ENCODE results near the gene RAB11FIP2. TPM values are rescaled to one million over a fixed set of nuclear protein-coding genes. Genes with fewer than 3 reads are reported as not detected.
"Not testable (repeated sequence)": the region's sequence is repeated elsewhere in the genome, so short reads cannot be mapped to it uniquely, and the experiment has no call there.

The RAB11FIP2 gene, protein sequence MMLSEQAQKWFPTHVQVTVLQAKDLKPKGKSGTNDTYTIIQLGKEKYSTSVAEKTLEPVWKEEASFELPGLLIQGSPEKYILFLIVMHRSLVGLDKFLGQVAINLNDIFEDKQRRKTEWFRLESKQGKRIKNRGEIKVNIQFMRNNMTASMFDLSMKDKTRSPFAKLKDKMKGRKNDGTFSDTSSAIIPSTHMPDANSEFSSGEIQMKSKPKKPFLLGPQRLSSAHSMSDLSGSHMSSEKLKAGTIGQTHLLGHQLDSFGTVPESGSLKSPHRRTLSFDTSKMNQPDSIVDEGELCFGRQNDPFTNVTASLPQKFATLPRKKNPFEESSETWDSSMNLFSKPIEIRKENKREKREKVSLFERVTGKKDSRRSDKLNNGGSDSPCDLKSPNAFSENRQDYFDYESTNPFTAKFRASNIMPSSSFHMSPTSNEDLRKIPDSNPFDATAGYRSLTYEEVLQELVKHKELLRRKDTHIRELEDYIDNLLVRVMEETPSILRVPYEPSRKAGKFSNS
- polyA plus RNA-seq: 10 to 100 TPM in 1 of 3 donors, 1 to 10 TPM in 2; 3.2 to 10.4 (median 5.2) TPM

DNA sequence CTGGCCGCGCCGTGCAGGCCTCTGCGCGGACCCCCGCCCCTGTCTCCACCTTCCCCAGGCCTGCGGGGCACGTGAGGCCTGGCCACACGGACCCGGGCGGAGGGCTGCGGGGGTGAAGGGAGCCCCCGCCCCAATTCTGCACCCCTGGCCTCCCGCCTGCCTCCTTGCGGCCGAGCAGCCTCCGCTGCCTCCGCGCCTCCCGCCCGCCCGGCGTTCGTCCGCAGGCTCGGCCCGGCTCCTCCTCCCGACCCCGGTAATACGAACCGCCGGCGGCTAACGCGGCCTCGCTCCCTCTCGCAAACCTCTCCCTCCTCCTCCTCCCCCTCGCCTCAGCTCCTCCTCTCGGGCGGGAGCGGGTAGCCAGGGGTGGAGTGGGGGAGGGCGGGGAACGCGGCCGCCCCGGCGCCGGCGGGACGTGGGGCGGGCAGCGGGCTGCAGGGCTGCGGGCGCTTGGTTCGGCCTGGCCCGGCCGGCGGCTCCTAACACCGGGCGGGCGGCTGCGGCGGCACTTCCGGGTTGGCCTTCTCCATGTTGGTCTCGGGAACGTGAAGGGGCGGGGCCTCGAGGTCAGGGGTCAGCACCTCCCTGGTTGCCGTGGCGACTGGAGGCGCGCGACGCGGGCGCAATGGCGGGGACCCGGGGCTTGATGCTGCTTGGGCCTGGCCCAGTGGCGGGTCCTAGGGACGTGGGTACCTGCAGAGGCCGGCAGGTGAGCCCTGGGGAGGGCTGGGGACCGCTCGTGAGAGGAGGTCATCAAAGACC, at the start of gene RAB11FIP2:
Gene RAB11FIP2 (minus strand): TSS at position 547 of the 762 bp plus-strand sequence. CDS start 778 bp downstream, outside the sequence.
- Mint-ChIP-seq H3K27ac (peak within 1 kb of the TSS; percentile 79 to 91 (median 88)), H3K9me3 (no peaks in the 10 kb centered on the region), H3K4me1 (peaks cover 19 to 41% of the 10 kb centered on the region in 2 donors), H3K4me3 (peak within 1 kb of the TSS; percentile 85 to 93 (median 92)), H3K27me3 (ENCODE audit: low read depth in 3 of 3) (peaks cover 0 to 11% (median 3%) of the 10 kb centered on the region in 3 donors), H3K36me3 (no peaks in the 10 kb centered on the region)
- DNase-seq: peak; percentile 95 to 96 (median 95)

DNA sequence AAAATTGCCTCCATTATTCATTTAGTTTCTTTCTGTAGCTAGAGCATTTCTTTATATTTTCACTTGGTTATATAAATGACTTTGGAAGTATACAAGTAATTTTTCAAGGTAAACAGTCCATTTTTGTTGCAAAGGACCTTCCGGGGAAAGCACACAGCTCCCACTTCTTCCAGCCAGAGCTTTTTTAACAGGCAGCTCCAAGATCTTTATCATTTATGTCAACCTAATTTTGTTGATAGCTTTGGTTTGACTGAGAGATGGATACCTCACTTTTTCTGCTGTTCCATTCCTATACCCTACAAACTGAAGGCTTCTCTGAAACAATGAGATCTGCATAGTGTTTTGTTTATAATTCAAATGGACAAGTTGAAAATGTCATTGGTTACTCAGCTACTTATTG, 49.3 kb upstream of the RAB11FIP2 start:
- no peak for DNase-seq
- Mint-ChIP-seq H3K27ac (no peak overlapping the region), H3K9me3 (peaks cover 0 to 6% (median 0%) of the 10 kb centered on the region in 6 donors), H3K4me3 (no peak overlapping the region), H3K36me3 (no peaks in the 10 kb centered on the region), H3K27me3 (ENCODE audit: low read depth in 3 of 3) (peaks cover 3 to 6% (median 5%) of the 10 kb centered on the region in 3 donors), H3K4me1 (no peaks in the 10 kb centered on the region)

DNA sequence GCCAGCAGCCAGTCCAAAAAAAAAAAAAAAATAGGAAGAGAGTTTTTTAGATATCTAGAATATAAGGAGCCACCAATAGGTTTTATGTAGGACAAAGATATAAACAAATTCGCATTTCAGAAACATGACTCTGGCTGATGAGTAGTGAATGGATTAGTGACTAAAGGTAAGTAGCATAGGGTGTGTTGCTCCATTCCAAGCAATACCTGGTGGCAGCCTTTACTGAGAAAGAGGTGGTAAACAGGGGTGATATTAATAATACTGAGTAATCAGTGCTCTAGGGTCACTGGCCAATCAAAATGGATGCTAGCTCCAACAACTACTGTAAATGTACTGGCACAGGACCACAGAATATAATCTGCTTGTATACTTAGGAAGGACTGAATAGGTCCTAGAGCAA, 45.5 kb upstream of the RAB11FIP2 start:
- peaks cover 1 to 5% (median 5%) of the 10 kb centered on the region in 3 donors for H3K27me3 Mint-ChIP-seq (ENCODE audit: low read depth in 3 of 3)
- peaks cover 0 to 6% (median 0%) of the 10 kb centered on the region in 6 donors for H3K9me3 Mint-ChIP-seq
- no peak overlapping the region for H3K27ac Mint-ChIP-seq
- H3K4me3 Mint-ChIP-seq: no peak overlapping the region
- H3K4me1 Mint-ChIP-seq: no peaks in the 10 kb centered on the region
- no peak for DNase-seq
- no peaks in the 10 kb centered on the region for H3K36me3 Mint-ChIP-seq

DNA sequence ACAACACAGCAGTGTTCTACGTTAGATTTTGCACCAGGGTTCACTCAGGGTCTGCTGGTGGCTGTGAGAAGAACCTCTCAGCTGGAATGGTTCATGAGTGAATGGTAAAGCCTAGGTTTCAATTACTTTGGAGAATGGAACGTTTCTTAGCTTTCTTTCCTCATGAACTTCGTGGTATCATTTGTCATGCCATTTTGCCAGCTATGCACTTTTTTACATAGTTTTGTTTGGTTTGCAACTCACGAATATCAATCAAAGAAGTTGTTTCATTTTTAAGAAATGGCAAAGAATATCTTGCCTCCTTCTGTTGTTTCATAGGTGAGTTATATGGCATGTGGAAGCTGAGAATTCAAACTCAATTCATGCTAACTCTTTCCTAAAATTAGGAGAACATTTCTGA, 34.1 kb upstream of the RAB11FIP2 start:
- H3K27me3 Mint-ChIP-seq (ENCODE audit: low read depth in 3 of 3): peaks cover 2 to 9% (median 2%) of the 10 kb centered on the region in 3 donors
- H3K4me3 Mint-ChIP-seq: no peak overlapping the region
- H3K27ac Mint-ChIP-seq: no peak overlapping the region
- peaks cover 0 to 4% (median 0%) of the 10 kb centered on the region in 3 donors for H3K36me3 Mint-ChIP-seq
- no peaks in the 10 kb centered on the region for H3K4me1 Mint-ChIP-seq
- H3K9me3 Mint-ChIP-seq: peaks cover 0 to 7% (median 0%) of the 10 kb centered on the region in 6 donors
- no peak for DNase-seq

DNA sequence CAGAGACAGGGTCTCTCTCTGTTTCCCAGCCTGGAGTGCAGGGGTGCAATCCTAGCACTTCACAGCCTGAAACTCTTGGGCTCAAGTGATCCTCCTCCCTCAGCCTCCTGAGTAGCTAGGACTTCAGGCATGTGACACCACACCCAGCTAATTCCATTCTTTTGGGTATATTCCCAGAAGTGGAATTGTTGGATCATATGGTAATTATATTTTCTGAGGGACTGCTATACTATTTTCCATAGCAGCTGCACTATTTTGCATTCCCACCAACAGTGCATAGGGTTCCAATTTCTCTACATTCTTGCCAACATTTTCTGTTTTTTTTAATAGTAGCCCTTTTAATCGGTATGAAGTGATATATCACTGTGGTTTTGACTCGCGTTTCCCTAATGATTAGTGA, 30.0 kb upstream of the RAB11FIP2 start:
- peaks cover 2 to 4% (median 2%) of the 10 kb centered on the region in 3 donors for H3K27me3 Mint-ChIP-seq (ENCODE audit: low read depth in 3 of 3)
- no peaks in the 10 kb centered on the region for H3K4me1 Mint-ChIP-seq
- no peak overlapping the region for H3K4me3 Mint-ChIP-seq
- no peak overlapping the region for H3K27ac Mint-ChIP-seq
- no peaks in the 10 kb centered on the region for H3K36me3 Mint-ChIP-seq
- H3K9me3 Mint-ChIP-seq: no peaks in the 10 kb centered on the region
- no peak for DNase-seq

DNA sequence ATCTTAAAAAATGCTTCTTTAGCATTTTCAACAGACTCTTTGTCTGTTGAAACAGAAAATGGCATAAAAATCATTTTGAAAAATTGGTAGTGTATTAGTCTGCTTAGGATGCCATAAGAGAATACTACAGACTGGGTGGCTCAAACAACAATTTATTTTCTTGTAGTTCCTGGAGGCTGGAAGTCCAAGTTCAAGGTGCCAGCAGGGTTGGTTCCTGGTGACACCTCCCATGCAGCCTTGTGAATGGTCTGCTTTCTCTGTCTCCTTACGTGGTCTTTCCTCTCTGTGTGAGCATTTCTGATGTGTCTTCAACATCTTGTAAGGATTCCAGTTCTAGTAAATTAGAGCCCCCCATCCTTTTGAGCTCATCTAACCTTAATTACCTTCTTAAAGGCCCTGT, 26.1 kb upstream of the RAB11FIP2 start:
- Mint-ChIP-seq H3K27me3 (ENCODE audit: low read depth in 3 of 3) (peaks cover 2 to 10% (median 9%) of the 10 kb centered on the region in 3 donors), H3K4me3 (no peak overlapping the region), H3K9me3 (peaks cover 0 to 3% (median 0%) of the 10 kb centered on the region in 6 donors), H3K4me1 (no peaks in the 10 kb centered on the region), H3K36me3 (no peaks in the 10 kb centered on the region), H3K27ac (no peak overlapping the region)
- no peak for DNase-seq

DNA sequence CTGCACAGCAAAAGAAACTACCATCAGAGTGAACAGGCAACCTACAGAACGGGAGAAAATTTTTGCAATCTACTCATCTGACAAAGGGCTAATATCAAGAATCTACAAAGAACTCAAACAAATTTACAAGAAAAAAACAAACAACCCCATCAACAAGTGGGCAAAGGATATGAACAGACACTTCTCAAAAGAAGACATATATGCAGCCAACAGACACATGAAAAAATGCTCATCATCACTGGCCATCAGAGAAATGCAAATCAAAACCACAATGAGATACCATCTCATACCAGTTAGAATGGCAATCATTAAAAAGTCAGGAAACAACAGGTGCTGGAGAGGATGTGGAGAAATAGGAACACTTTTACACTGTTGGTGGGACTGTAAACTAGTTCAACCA, 20.6 kb upstream of the RAB11FIP2 start:
- H3K4me3 Mint-ChIP-seq, H3K4me1 Mint-ChIP-seq, H3K36me3 Mint-ChIP-seq, H3K9me3 Mint-ChIP-seq, DNase-seq, H3K27ac Mint-ChIP-seq: not testable (repeated sequence)
- H3K27me3 Mint-ChIP-seq (ENCODE audit: low read depth in 3 of 3): peaks cover 3 to 20% (median 15%) of the 10 kb centered on the region in 3 donors

DNA sequence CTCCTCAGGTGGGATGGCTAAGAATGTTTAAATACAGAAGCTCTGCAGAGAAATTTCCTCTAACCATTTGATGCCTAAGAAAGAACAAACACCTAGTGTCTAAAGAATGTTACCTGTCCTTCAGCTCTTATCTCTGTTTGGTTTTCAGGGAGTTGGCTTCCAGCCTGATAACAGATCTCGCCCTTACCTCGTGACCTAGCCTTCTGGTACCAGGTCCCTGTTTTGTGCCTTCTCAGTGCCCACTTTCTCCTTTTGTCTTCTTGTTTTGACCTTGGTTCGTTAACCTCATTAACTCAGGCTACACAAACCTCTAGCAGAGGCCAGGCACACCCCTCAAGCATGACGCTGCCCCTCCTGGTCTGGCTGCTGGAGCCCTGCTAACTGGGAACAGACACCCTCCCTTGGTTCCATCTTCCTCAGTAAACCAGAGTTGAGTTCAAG, 16.1 kb upstream of the RAB11FIP2 start:
- no peaks in the 10 kb centered on the region for H3K36me3 Mint-ChIP-seq
- peaks cover 0 to 2% (median 0%) of the 10 kb centered on the region in 6 donors for H3K9me3 Mint-ChIP-seq
- H3K4me1 Mint-ChIP-seq: no peaks in the 10 kb centered on the region
- no peak overlapping the region for H3K27ac Mint-ChIP-seq
- no peak overlapping the region for H3K4me3 Mint-ChIP-seq
- H3K27me3 Mint-ChIP-seq (ENCODE audit: low read depth in 3 of 3): peaks cover 5 to 18% (median 10%) of the 10 kb centered on the region in 3 donors
- DNase-seq: no peak

DNA sequence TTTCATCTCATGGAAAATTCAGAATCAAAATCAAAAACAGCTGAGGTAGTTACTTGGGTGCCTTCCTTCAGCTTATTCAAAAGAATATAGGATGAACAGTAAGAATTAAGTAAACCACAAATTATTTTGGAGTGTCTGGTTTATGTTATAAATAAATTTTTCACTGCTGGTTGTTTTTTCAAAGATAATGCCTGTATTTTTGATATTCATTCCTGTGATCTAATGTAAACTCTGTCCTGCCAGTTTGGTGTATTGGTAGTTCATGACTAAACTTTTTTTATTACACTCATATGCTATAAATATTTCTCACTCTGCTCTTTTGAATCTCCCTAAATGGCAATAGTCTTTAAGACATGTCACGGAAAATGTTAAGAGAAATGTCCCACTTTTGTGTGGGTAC, 11.6 kb upstream of the RAB11FIP2 start:
- Mint-ChIP-seq H3K27me3 (ENCODE audit: low read depth in 3 of 3) (peaks cover 2 to 9% (median 2%) of the 10 kb centered on the region in 3 donors), H3K4me1 (no peaks in the 10 kb centered on the region), H3K4me3 (no peak overlapping the region), H3K27ac (no peak overlapping the region), H3K36me3 (no peaks in the 10 kb centered on the region), H3K9me3 (peaks cover 0 to 2% (median 0%) of the 10 kb centered on the region in 6 donors)
- DNase-seq: no peak

DNA sequence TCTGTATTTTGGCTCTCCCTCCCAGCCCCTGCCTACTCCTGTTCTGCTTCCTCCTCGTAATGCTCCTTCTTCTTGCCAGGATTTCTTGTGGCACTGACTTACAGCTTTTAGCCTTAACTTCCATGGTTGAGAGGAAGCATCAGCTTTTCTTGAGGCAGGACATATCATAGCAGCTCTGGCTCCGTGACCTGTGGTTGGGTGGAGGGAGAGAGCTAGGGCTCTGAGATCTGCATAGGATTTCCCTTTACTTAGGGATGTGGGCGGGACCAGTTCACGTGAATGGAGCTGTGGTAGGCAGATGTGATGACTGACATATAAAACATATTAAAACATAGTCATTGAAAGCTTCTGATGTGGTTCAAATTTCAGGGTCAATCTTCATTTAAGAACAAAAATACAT, 10.6 kb upstream of the RAB11FIP2 start:
- H3K4me3 Mint-ChIP-seq: no peak overlapping the region
- peaks cover 2 to 9% (median 2%) of the 10 kb centered on the region in 3 donors for H3K27me3 Mint-ChIP-seq (ENCODE audit: low read depth in 3 of 3)
- peaks cover 0 to 2% (median 0%) of the 10 kb centered on the region in 6 donors for H3K9me3 Mint-ChIP-seq
- no peaks in the 10 kb centered on the region for H3K4me1 Mint-ChIP-seq
- no peak for DNase-seq
- H3K36me3 Mint-ChIP-seq: no peaks in the 10 kb centered on the region
- H3K27ac Mint-ChIP-seq: no peak overlapping the region

DNA sequence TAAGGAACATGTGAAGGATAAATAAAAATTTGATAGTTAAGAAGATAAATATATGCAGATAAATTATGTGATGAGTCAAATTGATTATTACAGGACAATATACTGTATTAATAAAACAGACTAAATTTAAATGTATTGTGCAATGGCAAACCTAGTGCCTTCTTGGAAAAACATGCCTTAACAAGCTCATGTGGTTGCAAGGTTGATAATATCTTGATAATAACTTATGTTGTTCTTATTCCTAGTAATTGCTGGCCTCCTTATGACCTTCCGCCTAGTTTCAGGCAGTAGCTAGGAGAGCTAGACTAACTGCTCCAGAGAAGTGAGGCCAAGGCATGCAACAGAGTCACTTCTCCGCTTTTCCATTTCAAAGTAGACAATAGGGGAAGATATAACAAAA, 7.6 kb upstream of the RAB11FIP2 start:
- Mint-ChIP-seq H3K27me3 (ENCODE audit: low read depth in 3 of 3) (peaks cover 0 to 8% (median 0%) of the 10 kb centered on the region in 3 donors), H3K4me3 (no peak overlapping the region)

DNA sequence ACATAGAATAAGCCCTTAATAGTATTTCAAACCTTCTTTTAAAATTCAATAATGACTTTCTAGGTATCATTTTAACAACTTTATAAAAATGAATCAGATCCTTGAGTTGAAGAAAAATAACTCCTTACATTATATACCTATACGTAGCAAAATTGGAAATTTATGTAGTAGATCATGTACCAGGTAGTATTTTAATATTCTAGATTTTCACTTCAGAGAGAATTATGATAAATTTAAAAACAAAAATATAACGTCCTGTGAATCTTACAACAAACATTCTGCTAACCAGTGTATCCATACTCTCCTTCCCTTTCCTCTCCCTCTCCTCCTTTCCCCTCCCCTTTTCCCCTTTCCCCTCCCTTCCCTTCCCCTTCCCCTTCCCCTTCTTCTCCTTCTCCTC, 6.1 kb upstream of the RAB11FIP2 start:
- Mint-ChIP-seq H3K4me1 (no peaks in the 10 kb centered on the region), H3K36me3 (no peaks in the 10 kb centered on the region), H3K9me3 (no peaks in the 10 kb centered on the region), H3K27me3 (ENCODE audit: low read depth in 3 of 3) (peaks cover 0 to 8% (median 0%) of the 10 kb centered on the region in 3 donors), H3K27ac (no peak overlapping the region), H3K4me3 (no peak overlapping the region)
- no peak for DNase-seq

More for the DNA sequence above, 7.6 kb upstream of the RAB11FIP2 start:
- DNase-seq: no peak
- Mint-ChIP-seq H3K4me1 (no peaks in the 10 kb centered on the region), H3K9me3 (peaks cover 0 to under 1% (median 0%) of the 10 kb centered on the region in 6 donors), H3K27ac (no peak overlapping the region), H3K36me3 (no peaks in the 10 kb centered on the region)

DNA sequence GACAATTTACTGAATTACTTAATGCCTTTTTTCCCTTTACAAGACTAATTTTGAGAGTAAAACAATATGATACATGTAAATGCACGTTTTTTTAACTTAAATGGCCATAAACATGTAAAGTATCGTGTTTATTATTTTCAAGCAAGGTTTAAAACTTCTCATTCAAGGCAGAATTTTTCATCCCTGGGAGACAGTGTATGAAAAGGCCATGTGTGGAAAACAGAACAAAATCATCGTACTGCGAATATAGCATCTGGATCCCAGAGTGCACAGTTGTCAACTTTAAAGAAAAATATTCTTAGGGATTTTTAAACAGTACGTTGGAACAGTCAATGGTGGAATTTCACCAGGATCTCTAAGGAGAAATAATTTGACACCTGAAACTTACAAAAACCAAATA, 1.1 kb upstream of the RAB11FIP2 start:
- H3K27ac Mint-ChIP-seq: peak overlapping the region in 5 of 6 donors; percentile 8 to 76 (median 66)
- H3K36me3 Mint-ChIP-seq: no peaks in the 10 kb centered on the region
- H3K27me3 Mint-ChIP-seq (ENCODE audit: low read depth in 3 of 3): peaks cover 0 to 11% (median 3%) of the 10 kb centered on the region in 3 donors
- no peaks in the 10 kb centered on the region for H3K9me3 Mint-ChIP-seq
- no peak for DNase-seq
- peaks cover 19 to 28% of the 10 kb centered on the region in 2 donors for H3K4me1 Mint-ChIP-seq
- peak overlapping the region; percentile 79 to 92 (median 85) for H3K4me3 Mint-ChIP-seq

Data from immature natural killer cell (primary cell).